H9 (cell line): ENCODE data around the gene LPCAT1. TPM values are rescaled to one million over a fixed set of nuclear protein-coding genes. Genes with fewer than 3 reads are reported as not detected.

Experiments used
- DNase-seq: peaks from one replicate; pipeline ENCODE4 v3.0.0-alpha.2; 2017
- H2AFZ ChIP-seq: one replicate; pipeline ENCODE4 v1.6.1; 2013; ENCODE audit warnings: mild to moderate bottlenecking, low read length, control low read depth, moderate library complexity
- H2AK5ac ChIP-seq: 2 replicates; pipeline ENCODE4 v1.6.1; 2013; ENCODE audit warnings: low read length, control low read depth, mixed read lengths; ENCODE audit not compliant: insufficient read length
- H2BK120ac ChIP-seq: one replicate; pipeline ENCODE4 v1.6.1; 2013; ENCODE audit warnings: low read depth, mild to moderate bottlenecking, low read length, control low read depth, inconsistent platforms; ENCODE audit not compliant: poor library complexity, severe bottlenecking
- H2BK12ac ChIP-seq: 2 replicates; pipeline ENCODE4 v1.6.1; 2013; ENCODE audit warnings: low read length, control low read depth, mixed read lengths, low read depth; ENCODE audit not compliant: insufficient read length
- H2BK15ac ChIP-seq: 2 replicates; pipeline ENCODE4 v1.6.1; 2013; ENCODE audit warnings: low read depth, low read length, control low read depth
- H2BK20ac ChIP-seq: one replicate; pipeline ENCODE4 v1.6.1; 2013; ENCODE audit warnings: low read depth, mild to moderate bottlenecking, low read length, control low read depth, inconsistent platforms; ENCODE audit not compliant: poor library complexity, severe bottlenecking
- H2BK5ac ChIP-seq: 2 replicates; pipeline ENCODE4 v1.6.1; 2013; ENCODE audit warnings: low read length, control low read depth, mixed read lengths; ENCODE audit not compliant: insufficient read length
- H3K14ac ChIP-seq: 2 replicates; pipeline ENCODE4 v1.6.1; 2013; ENCODE audit warnings: low read length, control low read depth; ENCODE audit not compliant: insufficient read depth
- H3K18ac ChIP-seq: 2 replicates; pipeline ENCODE4 v1.6.1; 2013; ENCODE audit warnings: low read depth, mild to moderate bottlenecking, mixed read lengths, low read length, control low read depth; ENCODE audit not compliant: insufficient read length
- H3K23ac ChIP-seq: 2 replicates; pipeline ENCODE4 v1.6.1; 2013; ENCODE audit warnings: low read length, control low read depth, mixed read lengths, low read depth; ENCODE audit not compliant: insufficient read length
- H3K23me2 ChIP-seq: 2 replicates; pipeline ENCODE4 v1.6.1; 2013; ENCODE audit warnings: low read depth, mild to moderate bottlenecking, mixed read lengths, low read length, control low read depth; ENCODE audit not compliant: insufficient read length, poor library complexity, severe bottlenecking
- H3K27ac ChIP-seq: 2 replicates; pipeline ENCODE4 v1.5.1; 2013; ENCODE audit warnings: low read length, control low read depth, mixed read lengths, low read depth; ENCODE audit not compliant: insufficient read length
- H3K27me3 ChIP-seq: 2 replicates; pipeline ENCODE4 v1.6.1; 2013; ENCODE audit warnings: low read length, control low read depth, inconsistent platforms; ENCODE audit not compliant: insufficient read depth
- H3K4ac ChIP-seq: 2 replicates; pipeline ENCODE4 v1.6.1; 2013; ENCODE audit warnings: low read depth, mild to moderate bottlenecking, control low read depth, inconsistent platforms, low read length, moderate library complexity
- H3K4me1 ChIP-seq: 2 replicates; pipeline ENCODE4 v1.6.1; 2013; ENCODE audit warnings: low read length, control low read depth, inconsistent platforms; ENCODE audit not compliant: insufficient read depth
- H3K4me2 ChIP-seq: 2 replicates; pipeline ENCODE4 v1.6.1; 2013; ENCODE audit warnings: low read length, control low read depth, mixed read lengths; ENCODE audit not compliant: insufficient read length, insufficient read depth
- H3K56ac ChIP-seq: 2 replicates; pipeline ENCODE4 v1.6.1; 2013; ENCODE audit warnings: low read depth, mild to moderate bottlenecking, mixed read lengths, low read length, control low read depth; ENCODE audit not compliant: insufficient read length
- H3K79me1 ChIP-seq: 2 replicates; pipeline ENCODE4 v1.6.1; 2013; ENCODE audit warnings: low read depth, mild to moderate bottlenecking, moderate library complexity, low read length, control low read depth, inconsistent platforms; ENCODE audit not compliant: insufficient read depth, poor library complexity, severe bottlenecking
- H3K79me2 ChIP-seq: 2 replicates; pipeline ENCODE4 v1.6.1; 2013; ENCODE audit warnings: low read length, control low read depth, inconsistent platforms; ENCODE audit not compliant: insufficient read depth
- H3K9ac ChIP-seq: 2 replicates; pipeline ENCODE4 v1.6.1; 2013; ENCODE audit warnings: low read length, control low read depth, mixed read lengths; ENCODE audit not compliant: insufficient read length; ENCODE audit errors: extremely low read depth
- H3K9me3 ChIP-seq: one replicate; pipeline ENCODE4 v1.6.1; 2013; ENCODE audit warnings: low read depth, low read length, inconsistent platforms; ENCODE audit not compliant: control insufficient read depth
- H3T11ph ChIP-seq: one replicate; pipeline ENCODE4 v1.6.1; 2013; ENCODE audit warnings: mild to moderate bottlenecking, low read length, control low read depth, inconsistent platforms
- H4K20me1 ChIP-seq: one replicate; pipeline ENCODE4 v1.6.1; 2013; ENCODE audit not compliant: control insufficient read depth, insufficient read length, insufficient read depth
- H4K5ac ChIP-seq: 2 replicates; pipeline ENCODE4 v1.6.1; 2013; ENCODE audit warnings: low read depth, mild to moderate bottlenecking, mixed read lengths, low read length, control low read depth; ENCODE audit not compliant: insufficient read length
- H4K8ac ChIP-seq: replicated peaks from 2 replicates; pipeline ENCODE4 v1.6.1; 2013; ENCODE audit warnings: low read length, control low read depth, mixed read lengths, low read depth; ENCODE audit not compliant: insufficient read length
- H4K91ac ChIP-seq: 2 replicates; pipeline ENCODE4 v1.6.1; 2013; ENCODE audit warnings: low read depth, mild to moderate bottlenecking, moderate library complexity, mixed read lengths, low read length, control low read depth; ENCODE audit not compliant: insufficient read length
- H3K27ac Mint-ChIP-seq, 3 experiments: 2 replicates in 2 of 3; 3 replicates in 1 of 3; pipeline ENCODE4 v1.8.0; 2020 to 2021; ENCODE audit warnings: mixed read lengths in 3 of 3, mild to moderate bottlenecking in 1 of 3, moderate library complexity in 1 of 3
- H3K27me3 Mint-ChIP-seq: 2 replicates; pipeline ENCODE4 v1.8.0; 2021; ENCODE audit warnings: low read depth, mild to moderate bottlenecking, moderate library complexity, mixed read lengths
- H3K36me3 Mint-ChIP-seq, 3 experiments: 2 replicates in 2 of 3; 3 replicates in 1 of 3; pipeline ENCODE4 v1.8.0; 2020 to 2021; ENCODE audit warnings: low read depth in 3 of 3, mixed read lengths in 3 of 3; ENCODE audit not compliant: insufficient read depth in 1 of 3
- H3K4me1 Mint-ChIP-seq, 2 experiments: 2 replicates each; pipeline ENCODE4 v1.8.0; 2020; ENCODE audit warnings: mixed read lengths in 2 of 2
- H3K4me3 Mint-ChIP-seq, 2 experiments: 2 replicates in 1 of 2; 3 replicates in 1 of 2; pipeline ENCODE4 v1.8.0; 2020 to 2021; ENCODE audit warnings: mild to moderate bottlenecking in 2 of 2, mixed read lengths in 2 of 2, moderate library complexity in 1 of 2
- H3K9me3 Mint-ChIP-seq, 2 experiments: 2 replicates in 1 of 2; 3 replicates in 1 of 2; pipeline ENCODE4 v1.8.0; 2020; ENCODE audit warnings: mild to moderate bottlenecking in 2 of 2, mixed read lengths in 2 of 2, moderate library complexity in 1 of 2
- CTCF ChIP-seq: fragments of 200-600 bp; sonication (generic); conservative IDR thresholded peaks from 3 replicates; pipeline ENCODE4 v1.8.0; 2021; ENCODE audit warnings: antibody characterized with exemption, mild to moderate bottlenecking
- WGBS: extraction: QIAGEN DNeasy Blood & Tissue Kit; methylation state at CpG from one replicate; pipeline ENCODE4 v1.1.7; 2013; ENCODE audit warnings: missing lambda C conversion rate, low lambda C conversion rate, mixed read lengths; ENCODE audit not compliant: insufficient read length; ENCODE audit errors: extremely low coverage; 5-methylcytosine and 5-hydroxymethylcytosine counted together
- total RNA-seq: library from RNA; stranded (reverse); gene quantifications from 2 replicates; pipeline ENCODE4 v1.2.1, GENCODE V29; 2021

The LPCAT1 gene
- total RNA-seq, 1 experiment from 2014 or later = 231 TPM

- Histone ChIP-seq H3K4me1 (no peaks in the 10 kb centered on the region), H2BK12ac (no peak overlapping the region), H2AK5ac (no peak overlapping the region), H3K79me2 (no peaks in the 10 kb centered on the region), H4K20me1 (no peaks in the 10 kb centered on the region), H3K27me3 (no peaks in the 10 kb centered on the region), H2BK5ac (no peak overlapping the region), H3K56ac (no peak overlapping the region), H3K18ac (no peak overlapping the region), H3K9me3 (no peaks in the 10 kb centered on the region), H2BK20ac (no peak overlapping the region), H3K23me2 (no peaks in the 10 kb centered on the region), H4K91ac (no peak overlapping the region), H3K79me1 (no peaks in the 10 kb centered on the region), H3K4ac (no peak overlapping the region), H2BK120ac (no peak overlapping the region), H3K14ac (no peak overlapping the region), H3T11ph (no peak overlapping the region), H2BK15ac (no peak overlapping the region), H3K4me2 (no peak overlapping the region), H3K9ac (no peak overlapping the region), H4K5ac (no peak overlapping the region), H2AFZ (no peak overlapping the region), H3K23ac (no peak overlapping the region), H4K8ac (no peak overlapping the region), H3K27ac (no peak overlapping the region)
- Mint-ChIP-seq H3K36me3 (peaks cover 0 to 7% (median 4%) of the 10 kb centered on the region in 3 experiments; a peak in 3 of 7 replicates), H3K27ac (no peak overlapping the region), H3K4me3 (no peak overlapping the region), H3K9me3 (peaks cover 20 to 22% of the 10 kb centered on the region in 2 experiments; a peak in 4 of 5 replicates), H3K4me1 (no peaks in the 10 kb centered on the region), H3K27me3 (peaks cover 24% of the 10 kb centered on the region)
- no peak for TF ChIP-seq CTCF
- no peak for DNase-seq
- WGBS = no CpG with 5 or more reads among the region's 6 CpGs
Observed at GRCh38 chr5:1558944-1559343, 35.2 kb upstream of the LPCAT1 start.
